GM23248 (cell line): ENCODE data around the gene STRA6. TPM values are rescaled to one million over a fixed set of nuclear protein-coding genes. Genes with fewer than 3 reads are reported as not detected.
A peak's percentile ranks its signal among the peaks of the same experiment; 100 is the strongest.

Experiments
- DNase-seq: peaks from one replicate; pipeline ENCODE4 v3.0.0-alpha.2; 2015
- H2AFZ ChIP-seq: fragments of 200-600 bp; sonication (generic); 2 replicates; pipeline ENCODE4 v1.6.1; 2016; ENCODE audit warnings: antibody characterized with exemption
- H3F3A ChIP-seq: fragments of 200-600 bp; sonication (generic); 2 replicates; pipeline ENCODE4 v1.6.1; 2016; ENCODE audit warnings: mild to moderate bottlenecking, antibody characterized with exemption, mixed run types; ENCODE audit not compliant: insufficient read depth
- H3K27ac ChIP-seq: fragments of 200-600 bp; sonication (generic); 2 replicates; pipeline ENCODE4 v1.5.1; 2016; ENCODE audit warnings: mild to moderate bottlenecking
- H3K27me3 ChIP-seq: fragments of 200-600 bp; sonication (generic); replicated peaks from 2 replicates; pipeline ENCODE4 v1.6.1; 2016; ENCODE audit warnings: mild to moderate bottlenecking; ENCODE audit not compliant: insufficient read depth
- H3K36me3 ChIP-seq: fragments of 200-600 bp; sonication (generic); 2 replicates; pipeline ENCODE4 v1.6.1; 2016; ENCODE audit warnings: low read depth, mild to moderate bottlenecking
- H3K4me1 ChIP-seq: fragments of 200-600 bp; sonication (generic); 2 replicates; pipeline ENCODE4 v1.6.1; 2016; ENCODE audit warnings: mild to moderate bottlenecking; ENCODE audit not compliant: insufficient read depth
- H3K4me2 ChIP-seq: fragments of 200-600 bp; sonication (generic); one replicate; pipeline ENCODE4 v1.6.1; 2016; ENCODE audit warnings: mild to moderate bottlenecking; ENCODE audit not compliant: unreplicated experiment
- H3K4me3 ChIP-seq: fragments of 200-600 bp; sonication (generic); 2 replicates; pipeline ENCODE4 v1.5.1; 2016; ENCODE audit warnings: mild to moderate bottlenecking
- H3K79me2 ChIP-seq: fragments of 200-600 bp; sonication (generic); 2 replicates; pipeline ENCODE4 v1.6.1; 2016; ENCODE audit warnings: mild to moderate bottlenecking; ENCODE audit not compliant: insufficient read depth
- H3K9ac ChIP-seq: fragments of 200-600 bp; sonication (generic); 2 replicates; pipeline ENCODE4 v1.6.1; 2016; ENCODE audit warnings: mild to moderate bottlenecking
- H3K9me2 ChIP-seq: fragments of 200-600 bp; sonication (generic); 2 replicates; pipeline ENCODE4 v1.6.1; 2016; ENCODE audit warnings: mixed run types, mild to moderate bottlenecking, moderate library complexity; ENCODE audit not compliant: insufficient read depth
- H3K9me3 ChIP-seq: fragments of 200-600 bp; sonication (generic); one replicate; pipeline ENCODE4 v1.6.1; 2017; ENCODE audit warnings: low read depth
- H4K20me1 ChIP-seq: fragments of 200-600 bp; sonication (generic); 2 replicates; pipeline ENCODE4 v1.6.0; 2016; ENCODE audit not compliant: insufficient read depth
- EZH2 ChIP-seq: fragments of 200-600 bp; sonication (generic); IDR thresholded peaks from 2 replicates; pipeline ENCODE4 v1.6.1; 2018; ENCODE audit warnings: antibody characterized with exemption, mild to moderate bottlenecking; ENCODE audit not compliant: insufficient read depth, poor library complexity, severe bottlenecking
- EZH2phosphoT487 ChIP-seq: fragments of 200-600 bp; sonication (generic); IDR thresholded peaks from 2 replicates; pipeline ENCODE4 v1.6.1; 2018; ENCODE audit warnings: antibody characterized with exemption, moderate library complexity, mild to moderate bottlenecking, low read depth; ENCODE audit not compliant: insufficient read depth
- WGBS, 2 experiments: methylation state at CpG; one replicate each; pipeline ENCODE4 v1.1.6; 2015 to 2017; ENCODE audit warnings: low lambda C conversion rate in 2 of 2, low coverage in 1 of 2; ENCODE audit errors: missing lambda C conversion rate in 2 of 2; 5-methylcytosine and 5-hydroxymethylcytosine counted together
- in situ Hi-C: fragments of 300-500 bp; cut with MboI; formaldehyde crosslinking; loops from 2 replicates; pipeline ENCODE4 v1.15.0; 2020
- polyA plus RNA-seq: library from polyadenylated mRNA; unstranded; fragments of >200 nt; fragmentation: Nextera tagmentation; extraction: Ambion mirVana; gene quantifications from 2 replicates; pipeline ENCODE4 v1.2.1, GENCODE V29; 2016
- total RNA-seq: library from RNA; depleted of rRNA; stranded (reverse); fragments of >200 nt; shearing (Covaris generic); gene quantifications from 2 replicates; pipeline ENCODE4 v1.2.3, GENCODE V29; 2014

Gene STRA6
- total and polyA plus RNA-seq, 2 experiments from 2014 or later: not detected

DNA sequence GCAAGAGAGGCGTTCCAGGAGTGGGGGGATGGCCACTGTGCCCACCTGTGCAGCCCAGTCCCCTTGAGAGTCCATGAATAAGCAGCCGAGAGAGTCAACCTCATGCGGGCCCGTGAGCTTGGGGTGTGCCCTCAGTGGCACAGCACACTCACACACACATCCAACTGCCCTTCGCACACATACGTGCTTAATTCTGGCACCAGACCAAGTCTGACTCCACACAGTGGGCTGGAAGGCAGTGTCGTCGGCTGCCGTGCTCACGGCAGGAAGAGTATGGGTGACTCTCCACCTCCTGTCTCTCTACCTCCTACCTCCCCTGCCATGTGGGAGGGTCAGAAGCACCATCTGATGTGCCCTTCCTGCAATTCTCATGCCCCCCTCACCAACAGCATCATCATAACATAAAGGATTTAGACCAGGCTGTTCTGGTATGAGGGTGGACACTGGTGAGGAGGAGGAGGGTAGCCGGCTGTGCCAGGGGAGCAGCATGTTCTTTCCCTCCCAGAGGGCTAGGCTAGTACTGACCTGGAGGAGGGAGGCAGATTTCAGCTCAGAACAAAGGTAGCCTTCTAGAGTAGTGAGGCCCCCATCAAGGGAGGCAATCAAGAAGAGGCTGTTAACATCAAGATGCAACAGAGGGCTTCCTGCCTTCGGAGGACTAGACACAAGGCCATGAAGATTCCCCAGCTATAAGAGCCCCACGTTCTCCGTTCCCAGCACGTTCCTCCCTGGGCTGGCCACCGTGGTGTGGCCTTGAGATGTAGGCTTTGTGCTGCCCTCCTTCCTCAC, 5.3 kb upstream of the STRA6 start:
- H4K20me1 ChIP-seq: no peaks in the 10 kb centered on the region
- H3K4me1 ChIP-seq: peaks cover 14% of the 10 kb centered on the region
- H3K27me3 ChIP-seq: no peaks in the 10 kb centered on the region
- no peak overlapping the region for H3K27ac ChIP-seq
- 87 to 89% methylated on average over 16 of the region's 16 CpGs for WGBS, 2 experiments
- no peak for DNase-seq
- in situ Hi-C loops: no loop called here
- no peak overlapping the region for H3K4me3 ChIP-seq
- TF ChIP-seq EZH2: no peak
- TF ChIP-seq EZH2phosphoT487: no peak
- no peaks in the 10 kb centered on the region for H3K36me3 ChIP-seq
- no peaks in the 10 kb centered on the region for H3K9me2 ChIP-seq
- no peak overlapping the region for H3K4me2 ChIP-seq
- no peak overlapping the region for H2AFZ ChIP-seq
- no peaks in the 10 kb centered on the region for H3K9me3 ChIP-seq
- H3K79me2 ChIP-seq: no peaks in the 10 kb centered on the region
- peaks cover 13% of the 10 kb centered on the region for H3F3A ChIP-seq
- no peak overlapping the region for H3K9ac ChIP-seq

DNA sequence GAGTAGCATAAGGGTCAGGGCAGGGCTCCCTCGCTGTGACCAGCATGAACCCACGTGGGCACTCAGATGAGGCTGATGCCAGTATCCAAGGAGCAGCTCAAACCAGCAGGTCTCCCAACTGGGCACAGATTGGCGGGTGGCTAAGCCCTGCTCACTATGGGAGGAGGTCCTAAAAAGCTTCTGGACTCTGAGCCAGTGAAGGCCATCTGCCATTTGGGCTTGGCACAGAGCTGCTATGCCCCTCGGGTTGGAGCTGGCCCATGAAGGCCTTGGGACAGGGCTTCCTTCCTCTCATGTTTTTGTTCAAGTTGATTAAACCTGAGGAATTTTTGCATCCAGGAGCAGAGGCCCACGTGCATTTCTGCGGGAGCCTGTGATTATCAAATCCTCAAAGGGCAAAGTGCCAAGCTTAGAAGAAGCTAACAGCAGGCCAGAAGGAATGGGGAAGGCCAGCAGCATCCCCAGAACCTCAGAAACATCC, 4.3 kb upstream of the STRA6 start:
- H3K36me3 ChIP-seq: no peaks in the 10 kb centered on the region
- no peaks in the 10 kb centered on the region for H3K27me3 ChIP-seq
- H2AFZ ChIP-seq: no peak overlapping the region
- H3K4me2 ChIP-seq: no peak overlapping the region
- H3F3A ChIP-seq: peaks cover 13% of the 10 kb centered on the region
- H3K27ac ChIP-seq: no peak overlapping the region
- H3K9me3 ChIP-seq: no peaks in the 10 kb centered on the region
- peaks cover 14% of the 10 kb centered on the region for H3K4me1 ChIP-seq
- no peak for TF ChIP-seq EZH2phosphoT487
- TF ChIP-seq EZH2: no peak
- no peaks in the 10 kb centered on the region for H4K20me1 ChIP-seq
- in situ Hi-C loops: no loop called here
- no peak overlapping the region for H3K4me3 ChIP-seq
- no peak overlapping the region for H3K9ac ChIP-seq
- no peak for DNase-seq
- 70 to 74% methylated on average over 6 of the region's 6 CpGs for WGBS, 2 experiments
- no peaks in the 10 kb centered on the region for H3K9me2 ChIP-seq
- H3K79me2 ChIP-seq: no peaks in the 10 kb centered on the region

DNA sequence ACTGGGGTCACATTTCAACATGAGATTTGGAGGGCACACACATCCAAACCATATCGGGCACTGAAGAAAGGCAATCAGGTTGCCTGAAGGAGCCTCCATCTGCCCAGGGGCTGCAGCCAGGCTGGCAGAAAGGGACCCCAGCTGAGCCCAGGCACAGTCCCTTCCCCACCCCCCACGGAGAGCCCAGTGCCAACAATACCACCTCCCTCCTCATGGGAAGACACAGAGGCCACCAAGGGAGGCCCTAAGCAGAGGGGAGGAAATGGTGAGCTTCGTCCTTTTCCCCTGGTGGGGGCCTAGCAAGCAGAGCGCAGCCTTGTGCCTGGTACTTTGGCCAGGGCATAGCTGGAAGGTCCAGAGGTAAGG, 3.0 kb upstream of the STRA6 start:
- H3K9me2 ChIP-seq: no peaks in the 10 kb centered on the region
- H3K9me3 ChIP-seq: no peaks in the 10 kb centered on the region
- H3K4me1 ChIP-seq: peaks cover 19% of the 10 kb centered on the region
- peaks cover 9% of the 10 kb centered on the region for H3F3A ChIP-seq
- H3K27me3 ChIP-seq: no peaks in the 10 kb centered on the region
- no peaks in the 10 kb centered on the region for H3K79me2 ChIP-seq
- H3K36me3 ChIP-seq: no peaks in the 10 kb centered on the region
- H3K27ac ChIP-seq: no peak overlapping the region
- no peak overlapping the region for H2AFZ ChIP-seq
- TF ChIP-seq EZH2phosphoT487 (no peak), EZH2 (no peak)
- 87 to 96% methylated on average over 4 of the region's 4 CpGs for WGBS, 2 experiments
- in situ Hi-C loops: no loop called here
- H4K20me1 ChIP-seq: no peaks in the 10 kb centered on the region
- no peak overlapping the region for H3K4me2 ChIP-seq
- no peak overlapping the region for H3K4me3 ChIP-seq
- no peak for DNase-seq
- no peak overlapping the region for H3K9ac ChIP-seq

DNA sequence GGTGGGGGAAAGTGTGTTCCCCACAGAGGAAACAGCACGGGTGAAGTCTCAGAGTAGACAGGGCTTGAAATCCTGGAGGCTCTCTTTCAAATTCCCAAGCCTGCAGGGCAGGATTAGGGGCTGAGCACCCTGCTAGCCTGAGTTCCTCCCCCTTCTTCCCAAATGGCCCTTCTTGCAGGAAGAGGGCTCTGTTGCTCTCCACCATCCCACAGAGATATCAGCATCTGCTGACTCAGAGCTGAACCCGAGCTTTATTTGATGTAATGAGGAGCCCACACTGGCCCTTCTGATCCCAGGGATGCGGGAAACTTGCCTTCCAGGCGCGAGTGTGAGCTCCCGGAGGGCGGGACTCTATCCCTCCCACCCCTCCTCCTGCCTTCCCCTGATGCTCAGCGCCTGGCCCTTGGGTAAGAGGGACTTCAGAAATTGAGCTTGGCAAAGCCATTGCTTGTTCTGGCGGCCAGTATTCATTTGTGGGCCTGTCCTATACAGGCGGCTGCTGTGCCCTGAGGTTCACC, 1.4 kb upstream of the STRA6 start:
- peak; percentile 59 for DNase-seq
- no peak overlapping the region for H3K9ac ChIP-seq
- in situ Hi-C loops: no loop called here
- no peak overlapping the region for H3K4me3 ChIP-seq
- H4K20me1 ChIP-seq: no peaks in the 10 kb centered on the region
- H3K9me2 ChIP-seq: no peaks in the 10 kb centered on the region
- no peak overlapping the region for H3K27ac ChIP-seq
- no peaks in the 10 kb centered on the region for H3K36me3 ChIP-seq
- TF ChIP-seq EZH2 (no peak), EZH2phosphoT487 (no peak)
- WGBS, 2 experiments: 61 to 65% methylated on average over 10 of the region's 10 CpGs
- H3K27me3 ChIP-seq: no peaks in the 10 kb centered on the region
- no peak overlapping the region for H3K4me2 ChIP-seq
- no peaks in the 10 kb centered on the region for H3F3A ChIP-seq
- H2AFZ ChIP-seq: no peak overlapping the region
- H3K9me3 ChIP-seq: no peaks in the 10 kb centered on the region
- no peaks in the 10 kb centered on the region for H3K79me2 ChIP-seq
- H3K4me1 ChIP-seq: peaks cover 14% of the 10 kb centered on the region
